Activated CD4-positive, CD25-positive, alpha-beta regulatory T cell treated with anti-CD3 and anti-CD28 coated beads, Interleukin-2, amount 50 U/mL, for 24 hours (primary cell): ENCODE measurements around the gene GPRC5D.
A peak's percentile ranks its signal among the peaks of the same experiment; 100 is the strongest.

Source experiments
- ATAC-seq, 2 donors: fragments of 150-1000 bp; cut with Tn5 transposase; one replicate each; pipeline ENCODE4 v1.10.0; 2021; ENCODE audit warnings: mild to moderate bottlenecking in 1 of 2, moderate library complexity in 1 of 2

The GPRC5D gene

GRCh38 chr12:12952036-12952435 lies at the start of gene GPRC5D:
GPRC5D (minus strand) TSS chr12:12952170; CDS start chr12:12950384, 1,786 bp downstream.
- ATAC-seq, result no peak

DNA sequence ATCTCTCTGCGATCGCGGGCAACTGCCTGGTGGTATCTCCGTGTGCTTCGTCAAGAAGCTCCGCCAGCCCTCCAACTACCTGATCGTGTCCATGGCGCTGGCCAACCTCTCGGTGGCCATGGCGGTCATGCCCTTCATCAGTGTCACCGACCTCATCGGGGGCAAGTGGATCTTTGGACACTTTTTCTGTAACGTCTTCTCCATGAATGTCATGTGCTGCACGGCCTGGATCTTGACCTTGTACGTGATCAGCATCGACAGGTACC lies 49.7 kb upstream of the GPRC5D start:
- no peak for ATAC-seq

GRCh38 chr12:13000925-13001774 lies 49.2 kb upstream of the GPRC5D start:
- ATAC-seq, result peak; percentile 9 to 14

DNA sequence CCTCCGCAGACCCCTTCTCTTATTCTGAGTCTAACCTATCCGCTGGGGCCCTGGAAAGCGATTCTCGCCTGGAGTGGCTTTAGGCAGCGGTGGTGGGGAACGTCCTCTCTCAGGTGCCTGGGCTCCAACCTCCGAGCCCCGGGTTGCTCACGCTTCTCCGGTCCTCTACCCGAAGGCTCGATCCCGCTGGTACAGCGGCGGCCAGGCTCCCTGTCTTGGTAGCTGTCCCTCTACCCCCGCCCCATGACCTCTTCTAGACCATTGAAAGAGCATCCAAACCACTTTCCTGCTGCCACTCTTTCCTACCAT lies 48.6 kb upstream of the GPRC5D start:
- ATAC-seq, result peak; percentile 17 to 44

DNA sequence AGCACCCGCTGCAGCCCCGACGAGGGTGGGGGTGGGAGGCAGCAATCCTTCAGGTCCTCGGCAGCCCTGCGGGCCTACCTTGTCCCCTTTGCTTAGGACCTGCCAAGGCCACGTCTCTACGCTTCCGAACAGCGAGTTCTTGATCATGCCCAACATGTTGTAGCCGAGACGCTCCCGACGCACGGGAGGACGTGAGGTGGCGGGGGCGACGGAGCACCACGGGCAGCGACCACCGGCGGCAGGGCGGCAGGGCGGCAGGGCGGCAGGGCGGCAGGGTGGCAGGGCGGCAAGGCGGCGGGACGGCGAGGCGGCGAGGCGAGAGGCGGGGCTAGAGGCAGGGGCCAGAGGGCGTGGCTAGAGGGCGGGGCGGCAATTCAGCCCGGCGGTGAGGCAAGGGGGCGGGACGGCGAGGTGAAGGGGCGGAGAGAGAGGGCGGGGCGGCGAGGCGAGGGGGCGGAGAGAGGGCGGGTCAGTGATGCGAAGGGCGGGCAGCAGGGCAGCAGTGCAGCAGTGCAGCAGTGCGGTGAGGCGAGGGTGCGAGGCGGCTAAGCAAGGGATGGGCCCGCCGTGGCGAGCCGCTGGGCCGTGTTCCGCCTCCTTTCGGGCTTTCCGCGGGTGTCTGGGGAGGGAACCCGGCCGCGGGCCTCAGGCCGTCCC lies 48.1 kb upstream of the GPRC5D start, which contains the start of gene HEBP1:
TSS of gene HEBP1 (minus strand) at position 307 of the 657 bp plus-strand sequence. CDS start at position 156, 151 bp downstream.
- ATAC-seq, result peak; percentile 87 to 90

DNA sequence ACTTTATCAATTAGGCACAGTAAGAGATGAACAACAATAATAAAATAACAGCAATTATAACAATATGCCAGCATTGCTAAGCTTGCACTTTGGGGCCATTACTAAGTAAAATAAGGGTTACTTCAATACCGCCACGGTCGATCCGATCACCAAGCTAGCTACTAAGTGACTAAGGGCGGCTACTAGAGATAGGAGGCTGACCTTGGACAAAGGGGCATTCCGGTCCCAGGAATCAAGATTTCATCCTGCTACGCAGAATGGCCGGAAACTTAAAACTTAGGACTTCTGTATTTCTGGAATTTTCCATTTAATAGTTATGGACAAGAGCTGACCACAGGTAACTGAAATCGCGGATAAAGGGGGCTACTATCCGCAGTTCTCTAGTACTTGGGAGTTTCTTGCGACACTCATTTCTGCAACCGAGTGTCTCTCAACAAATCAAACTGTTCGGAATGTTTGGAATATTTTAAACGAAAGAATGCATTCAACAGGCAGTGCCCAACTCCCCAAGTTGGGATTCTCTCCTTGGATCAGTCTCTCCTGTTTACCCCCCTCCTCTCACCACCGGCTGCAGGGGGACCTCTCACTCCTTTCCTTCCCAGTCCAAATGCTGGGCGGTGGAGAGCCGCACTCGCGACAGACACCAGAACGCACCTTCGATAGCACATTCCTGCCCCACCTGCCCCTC lies 47.4 kb upstream of the GPRC5D start:
- ATAC-seq, result peak in 1 of 2 donors; percentile 10

DNA sequence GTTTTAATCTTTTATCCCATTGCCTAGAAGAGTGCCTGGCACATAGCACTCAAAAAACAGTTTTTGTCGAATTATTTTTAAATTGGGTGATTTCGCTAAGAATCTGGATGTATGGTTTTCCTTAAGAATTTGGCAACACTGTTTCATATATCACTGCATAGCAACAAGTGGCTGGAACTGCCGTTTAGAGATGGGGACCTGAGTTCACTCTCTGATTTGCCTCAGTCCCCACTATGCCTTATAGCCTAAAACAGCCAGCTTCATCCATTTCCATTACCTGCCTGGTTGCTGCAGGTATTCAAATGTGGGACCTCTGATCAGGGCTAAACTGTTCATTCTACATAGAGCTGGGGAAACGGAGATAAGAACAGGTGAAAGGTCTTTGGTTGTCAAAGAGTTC lies 46.3 kb upstream of the GPRC5D start:
- ATAC-seq, result no peak

GRCh38 chr12:12997734-12998133 lies 45.8 kb upstream of the GPRC5D start:
- ATAC-seq, result no peak

DNA sequence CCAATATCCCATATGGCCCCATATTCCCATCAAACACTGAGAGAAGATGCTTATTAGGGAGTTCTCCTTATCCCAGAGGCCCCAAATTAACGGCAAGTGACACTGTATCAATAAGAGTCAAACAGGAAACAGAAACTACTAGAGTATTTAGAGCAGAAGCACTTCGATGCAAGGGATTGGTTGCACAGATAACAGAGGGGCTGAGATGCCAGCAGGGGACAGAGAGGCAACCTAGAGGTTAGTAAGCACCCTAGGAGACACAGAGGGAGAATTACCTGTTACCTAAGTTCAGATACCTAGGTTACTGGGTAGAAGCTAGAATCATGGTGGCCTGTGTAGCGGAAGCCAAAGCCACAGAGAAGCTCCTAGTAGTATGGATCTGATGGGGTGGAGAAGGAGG lies 45.2 kb upstream of the GPRC5D start:
- no peak for ATAC-seq

DNA sequence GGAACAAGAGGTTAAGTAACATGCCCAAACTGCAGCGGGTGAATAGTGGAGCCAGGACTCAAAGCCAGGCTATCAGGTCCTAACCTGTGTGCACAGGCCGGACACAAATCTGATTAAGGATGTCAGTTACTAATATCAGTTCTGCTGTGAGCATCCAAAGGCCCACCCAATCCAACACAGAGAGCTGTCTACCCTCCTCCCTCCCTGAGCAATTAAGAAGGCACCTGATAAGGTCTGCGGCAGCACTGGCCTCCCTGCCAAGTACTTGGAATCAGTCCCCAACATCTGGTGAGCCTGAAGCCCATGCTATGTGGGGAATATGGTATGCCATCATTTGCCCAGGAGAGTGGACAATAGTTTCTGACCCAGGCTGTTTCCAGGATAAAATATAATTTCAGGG lies 44.2 kb upstream of the GPRC5D start:
- no peak for ATAC-seq

- no peak for ATAC-seq
Measured at GRCh38 chr12:12995088-12995487, 43.1 kb upstream of the GPRC5D start.

GRCh38 chr12:12993367-12993766 lies 41.4 kb upstream of the GPRC5D start:
- ATAC-seq, result no peak

- ATAC-seq, result no peak
Measured at GRCh38 chr12:12992418-12993130, 40.6 kb upstream of the GPRC5D start.

GRCh38 chr12:12990700-12991468 lies 38.9 kb upstream of the GPRC5D start:
- no peak for ATAC-seq

DNA sequence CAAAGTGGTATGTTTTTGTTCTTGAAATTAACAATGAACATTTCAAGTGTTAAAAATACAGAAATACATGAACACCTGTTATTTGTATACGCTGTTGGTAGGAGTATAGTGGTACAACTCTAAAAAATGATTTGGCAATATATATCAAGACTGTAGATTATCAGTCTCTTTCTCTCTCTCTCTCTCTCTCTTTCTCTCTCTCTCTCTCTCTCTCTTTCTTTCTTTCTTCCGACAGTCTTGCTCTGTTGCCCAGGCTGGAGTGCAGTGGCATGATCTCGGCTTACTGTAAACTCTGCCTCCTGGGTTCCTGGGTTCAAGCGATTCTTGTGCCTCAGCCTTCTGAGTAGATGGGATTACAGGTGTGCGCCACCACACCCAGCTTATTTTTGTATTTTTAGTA lies 35.5 kb upstream of the GPRC5D start:
- no peak for ATAC-seq

- ATAC-seq, result no peak
Measured at GRCh38 chr12:12986775-12987331, 34.9 kb upstream of the GPRC5D start.

GRCh38 chr12:12985817-12986408 lies 33.9 kb upstream of the GPRC5D start:
- ATAC-seq, result peak; percentile 55

GRCh38 chr12:12984149-12984548 lies 32.2 kb upstream of the GPRC5D start:
- no peak for ATAC-seq

GRCh38 chr12:12983420-12984035 lies 31.6 kb upstream of the GPRC5D start:
- ATAC-seq, result no peak

DNA sequence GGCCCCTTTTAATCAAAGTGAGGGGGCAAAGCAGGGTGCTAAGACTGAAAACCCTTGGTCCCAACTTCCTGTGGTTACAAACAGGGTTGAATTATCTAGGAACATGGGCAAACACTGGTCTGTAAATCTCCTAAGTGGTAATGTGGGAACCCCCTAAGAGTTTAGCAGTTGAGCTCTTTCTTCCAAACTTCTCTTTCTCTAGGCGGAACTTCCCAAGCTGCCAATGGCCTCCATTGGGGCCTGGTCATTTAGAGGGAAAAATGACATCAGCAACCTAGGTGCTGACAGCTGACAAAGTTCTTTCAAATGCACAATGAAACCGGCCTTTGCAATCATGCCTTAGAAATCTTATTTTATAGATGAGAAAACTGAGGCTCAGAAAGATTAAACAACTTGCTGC lies 30.4 kb upstream of the GPRC5D start:
- no peak for ATAC-seq

DNA sequence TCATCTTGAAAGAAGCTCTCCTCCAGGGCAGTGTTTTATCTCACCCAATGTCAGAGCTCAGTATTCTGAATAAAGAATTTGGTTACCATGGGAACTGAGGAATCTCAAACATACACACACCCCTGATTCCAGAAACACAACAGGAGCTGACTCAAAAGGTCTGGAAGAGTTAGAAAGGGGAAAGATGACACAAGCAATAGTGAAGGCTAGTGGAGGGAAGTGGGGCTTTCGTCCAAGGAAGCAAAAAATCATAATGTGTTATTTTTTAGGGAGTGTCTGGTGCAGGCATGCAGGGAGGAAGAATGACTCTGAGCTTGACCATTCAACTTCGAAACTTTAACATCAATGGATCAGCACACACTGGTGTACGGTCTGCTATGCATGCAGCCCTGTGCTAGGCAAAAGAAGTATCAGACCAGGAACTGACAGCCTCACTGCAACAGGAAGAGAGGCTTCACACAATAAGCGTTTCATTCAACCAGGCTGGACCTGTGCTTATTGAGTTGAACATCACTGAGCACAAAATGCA lies 27.8 kb upstream of the GPRC5D start:
- ATAC-seq, result no peak
